ENCODE data around the gene UQCC3.

GRCh38 chr11:62622476-62623089, 48.9 kb upstream of the UQCC3 start:
- TF ChIP-seq ZBTB7A (CRISPR knock-in tag; IDR thresholded peaks at IDR 0.05) (no peak), REST (IDR thresholded peaks at IDR 0.05; ENCODE audit: borderline replicate concordance in 1 of 2, low read depth in 1 of 2, low read length in 2 of 2) (no peak)
